Stimulated activated naive CD4-positive, alpha-beta T cell (primary cell): ENCODE results near the gene DPT.

Source experiments
- DNase-seq, 6 experiments: peaks; one replicate each; lab custom pipeline; 2025; lab: John Stamatoyannopoulos, UW

Gene DPT

DNA sequence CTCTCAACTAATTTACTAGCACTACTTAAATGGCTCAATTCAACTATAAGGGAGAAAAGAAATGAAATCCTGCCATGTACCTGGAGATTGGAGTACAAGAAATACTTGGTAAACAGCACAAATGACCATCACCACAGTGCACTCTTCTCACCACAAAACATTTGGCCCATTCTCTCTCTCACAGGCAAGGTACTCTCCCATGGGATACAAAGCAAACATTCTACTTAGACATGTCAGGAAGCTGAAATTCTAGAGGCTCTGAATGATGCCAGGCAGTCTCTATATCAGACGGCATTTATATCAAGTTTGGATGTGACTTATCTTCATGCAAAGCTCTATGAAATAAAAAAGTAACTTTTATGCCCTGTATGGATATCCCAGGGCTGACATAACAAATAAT lies 72.5 kb downstream of the DPT start:
- no peak for DNase-seq

DNA sequence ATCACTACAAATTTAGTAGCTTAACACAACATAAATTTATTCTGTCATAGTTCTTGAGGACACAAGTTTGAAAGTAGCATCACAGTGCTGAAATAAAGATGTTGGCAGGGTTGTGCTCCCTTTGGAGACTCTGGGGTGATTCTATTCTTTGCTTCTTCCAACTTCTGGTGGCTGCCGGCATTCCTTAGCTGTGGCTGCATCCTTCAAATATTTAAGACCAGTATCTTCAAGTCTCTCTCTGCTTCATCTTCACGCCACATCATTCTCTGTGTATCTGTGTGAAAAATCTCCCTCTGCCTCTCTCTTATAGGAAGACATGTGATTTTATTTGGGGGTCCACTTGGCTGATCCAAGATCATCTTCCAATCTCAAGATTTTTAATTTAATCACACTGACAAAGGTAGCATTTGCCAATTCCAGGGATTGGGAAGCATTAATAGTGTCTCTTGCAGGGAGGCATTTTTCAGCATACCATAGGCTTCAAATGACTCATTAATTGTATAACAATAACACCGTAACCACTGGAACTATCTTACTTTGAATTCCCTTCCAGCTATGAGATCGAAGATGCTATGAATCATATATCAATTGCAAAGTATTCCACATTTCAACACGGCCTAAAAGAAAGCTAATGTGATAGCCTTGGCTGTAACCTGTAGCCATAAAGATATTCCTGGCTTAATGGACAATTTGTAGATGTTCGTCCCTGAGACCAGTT lies 74.6 kb downstream of the DPT start:
- DNase-seq, result no peak

DNA sequence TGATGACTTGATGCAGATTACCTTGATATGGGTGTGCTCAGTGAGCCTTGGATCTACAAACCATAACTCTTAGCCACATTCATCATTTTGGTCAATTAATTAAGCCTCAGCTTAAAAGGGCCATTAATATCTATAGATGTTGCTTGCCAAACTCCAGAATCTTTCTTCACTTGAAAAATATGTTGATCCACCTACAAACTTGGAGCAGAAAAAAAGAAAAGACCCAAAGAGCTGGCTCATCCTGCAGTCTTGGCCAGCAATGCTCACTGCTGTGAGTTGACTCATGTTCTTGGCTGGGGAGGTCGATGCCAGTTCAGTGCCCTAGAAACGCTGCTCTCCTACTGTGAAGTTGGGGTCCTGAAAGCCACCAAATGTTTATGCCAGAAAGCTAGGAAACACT lies 75.4 kb downstream of the DPT start:
- DNase-seq, result no peak

DNA sequence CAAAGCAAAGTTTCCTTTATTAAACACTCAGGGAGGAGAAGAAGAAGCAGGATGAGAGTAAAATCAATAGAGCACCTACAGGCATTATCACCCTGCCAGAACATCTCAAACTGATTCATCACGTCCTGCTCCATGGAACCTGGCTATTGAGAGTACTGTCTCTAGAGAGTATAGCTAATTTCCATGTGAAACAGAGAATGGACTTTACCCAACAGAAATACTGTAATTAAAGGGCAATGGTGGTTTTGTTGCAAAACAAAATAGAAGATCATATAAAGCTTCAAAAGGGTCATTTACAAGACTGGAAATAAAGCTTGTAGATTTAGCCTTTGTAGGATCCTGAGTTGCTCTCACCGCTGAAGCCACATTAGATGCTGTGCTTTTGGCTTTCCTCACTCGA lies 83.3 kb downstream of the DPT start:
- no peak for DNase-seq
